PC-3 (cell line): ENCODE measurements around the gene TNRC18. TPM values are rescaled to one million over a fixed set of nuclear protein-coding genes. Genes with fewer than 3 reads are reported as not detected.

Experiments used
- ATAC-seq: fragments of 200-7000 bp; cut with Tn5 transposase; 2 replicates; pipeline ENCODE4 v1.9.1; 2020; ENCODE audit warnings: mild to moderate bottlenecking, moderate library complexity
- BruUV-seq: library from RNA; stranded (reverse); fragments of 400-500 nt; replicated peaks from 2 replicates; lab custom pipeline; 2021; lab: Mats Ljungman, UMichigan
- CTCF ChIA-PET: fragments of 300-600 bp; sonication (Branson Sonifier 250); formaldehyde crosslinking; loops from one replicate; lab custom pipeline; 2022; ENCODE audit warnings: antibody characterized with exemption; lab: Charles Lee
- POLR2A ChIA-PET: fragments of 300-600 bp; sonication (Branson Sonifier 250); formaldehyde crosslinking; loops from one replicate; lab custom pipeline; 2022; ENCODE audit warnings: antibody characterized with exemption; ENCODE audit not compliant: unreplicated experiment; lab: Charles Lee
- DNase-seq: peaks from one replicate; pipeline ENCODE4 v3.0.0-alpha.2; 2015
- H2AFZ ChIP-seq: fragments of 300-600 bp; sonication (generic); 2 replicates; pipeline ENCODE4 v1.6.0; 2016; ENCODE audit warnings: antibody characterized with exemption, low read length
- H3F3A ChIP-seq: fragments of 300-600 bp; sonication (generic); one replicate; pipeline ENCODE4 v1.6.0; 2017; ENCODE audit warnings: antibody characterized with exemption, low read length, control low read depth, mild to moderate bottlenecking; ENCODE audit not compliant: unreplicated experiment
- H3K27ac ChIP-seq: fragments of 300-600 bp; sonication (generic); 2 replicates; pipeline ENCODE4 v1.5.1; 2016; ENCODE audit warnings: mild to moderate bottlenecking, low read length
- H3K27me3 ChIP-seq: fragments of 300-600 bp; sonication (generic); 2 replicates; pipeline ENCODE4 v1.6.1; 2016; ENCODE audit warnings: low read length, mixed read lengths
- H3K36me3 ChIP-seq: fragments of 300-600 bp; sonication (generic); 2 replicates; pipeline ENCODE4 v1.6.1; 2016; ENCODE audit warnings: low read depth, mixed run types, low read length, mixed read lengths
- H3K4me1 ChIP-seq: fragments of 300-600 bp; sonication (generic); 2 replicates; pipeline ENCODE4 v1.5.1; 2016; ENCODE audit warnings: low read length; ENCODE audit not compliant: insufficient read depth
- H3K4me2 ChIP-seq: fragments of 300-600 bp; sonication (generic); 2 replicates; pipeline ENCODE4 v1.6.0; 2016; ENCODE audit warnings: low read length
- H3K4me3 ChIP-seq: fragments of 300-600 bp; sonication (generic); 2 replicates; pipeline ENCODE4 v1.5.1; 2016; ENCODE audit warnings: mild to moderate bottlenecking, low read length, mixed read lengths
- H3K79me2 ChIP-seq: fragments of 300-600 bp; sonication (generic); 2 replicates; pipeline ENCODE4 v1.6.1; 2017; ENCODE audit warnings: low read length, mixed read lengths
- H3K9ac ChIP-seq: fragments of 300-600 bp; sonication (generic); 2 replicates; pipeline ENCODE4 v1.6.0; 2016; ENCODE audit warnings: mild to moderate bottlenecking, low read length
- H3K9me2 ChIP-seq: fragments of 300-600 bp; sonication (generic); replicated peaks from 2 replicates; pipeline ENCODE4 v1.6.1; 2016; ENCODE audit warnings: mixed run types, low read length, mixed read lengths
- H3K9me3 ChIP-seq: fragments of 300-600 bp; sonication (generic); 2 replicates; pipeline ENCODE4 v1.6.1; 2016; ENCODE audit warnings: low read length, mixed read lengths
- H4K20me1 ChIP-seq: fragments of 300-600 bp; sonication (generic); 2 replicates; pipeline ENCODE4 v1.6.1; 2016; ENCODE audit warnings: low read length, mixed read lengths
- EZH2 ChIP-seq: fragments of 300-600 bp; sonication (generic); IDR thresholded peaks from one replicate; pipeline ENCODE4 v1.6.1; 2017; ENCODE audit warnings: antibody characterized with exemption, mild to moderate bottlenecking, low read length; ENCODE audit not compliant: unreplicated experiment
- EZH2phosphoT487 ChIP-seq: fragments of 300-600 bp; sonication (generic); IDR thresholded peaks from 2 replicates; pipeline ENCODE4 v1.6.1; 2018; ENCODE audit warnings: mild to moderate bottlenecking, antibody characterized with exemption, low read length, borderline replicate concordance
- intact Hi-C: fragments of 100-400 bp; cut with micrococcal nuclease; formaldehyde crosslinking; loops from 2 replicates; pipeline ENCODE4 v1.9.0; 2023
- total RNA-seq: library from RNA; depleted of rRNA; stranded (reverse); fragments of >200 nt; gene quantifications from 2 replicates; pipeline ENCODE4 v1.2.3, GENCODE V29; 2014
- TF ChIP-seq, protein P1 (sequence below): fragments of 300-600 bp; sonication (generic); conservative IDR thresholded peaks from 2 replicates; pipeline ENCODE4 v1.5.1; 2017; ENCODE audit warnings: antibody characterized with exemption, low read depth, mild to moderate bottlenecking, low read length

TNRC18 gene
- total RNA-seq, 1 experiment from 2014 or later, result 26.8 TPM

DNA sequence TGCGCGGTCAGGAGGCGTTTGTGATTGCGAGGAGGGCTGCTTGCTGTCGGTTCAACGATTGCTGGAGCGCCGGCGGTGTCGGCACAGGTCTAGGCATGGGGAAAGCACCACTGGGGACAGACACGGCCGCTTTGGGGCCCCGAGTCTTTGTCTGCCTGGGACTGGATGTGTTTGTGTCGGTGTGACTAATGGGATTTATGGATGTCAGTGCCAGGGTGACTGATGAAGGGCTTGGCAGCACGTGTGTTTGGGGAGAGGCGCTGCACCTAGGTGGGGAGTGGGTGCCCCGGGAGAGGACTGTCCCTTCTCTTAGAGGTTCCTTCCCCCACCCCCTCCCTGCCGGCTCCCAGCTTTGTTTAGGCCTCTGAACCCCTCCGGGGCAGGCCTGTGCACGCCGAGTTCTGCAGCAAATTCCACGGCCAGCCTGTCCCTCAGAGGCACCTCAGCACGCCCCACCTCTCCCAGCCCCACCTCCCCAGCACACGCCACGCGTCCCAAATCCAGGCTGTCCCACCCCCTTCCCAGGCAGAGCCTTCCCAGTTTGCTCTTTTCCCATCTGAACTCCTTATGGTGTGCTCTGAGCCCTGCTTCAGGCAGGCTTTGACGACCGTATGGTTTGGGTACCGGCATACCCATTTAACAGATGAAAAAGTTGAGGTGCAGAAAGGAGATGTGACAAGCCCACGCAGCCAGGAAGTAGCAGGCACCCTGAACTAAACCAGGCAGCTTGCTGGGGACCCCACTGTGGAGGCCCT lies 6.4 kb upstream of the TNRC18 start:
- ChIA-PET CTCF (no interaction called here), POLR2A (interaction anchor here (0.6 kb wide), 1 partner anchor 12 kb away, joined by 3 read pairs; no protein-coding TSS in a partner anchor)
- Histone ChIP-seq H3F3A (no peaks in the 10 kb centered on the region), H3K4me2 (peak overlapping the region; percentile 94), H3K9me3 (no peaks in the 10 kb centered on the region), H3K4me3 (peak overlapping the region; percentile 83), H4K20me1 (no peaks in the 10 kb centered on the region), H3K36me3 (no peaks in the 10 kb centered on the region), H3K79me2 (peaks cover 56% of the 10 kb centered on the region), H3K9ac (peak overlapping the region; percentile 96), H2AFZ (0 out of 2 replicates have a peak overlapping the region, but pooled peaks have one; percentile 40), H3K27ac (peak overlapping the region; percentile 92), H3K27me3 (no peaks in the 10 kb centered on the region), H3K9me2 (no peaks in the 10 kb centered on the region), H3K4me1 (peaks cover 24% of the 10 kb centered on the region; the same call in 1 of the 2 replicates)
- TF ChIP-seq EZH2 (no peak), EZH2phosphoT487 (no peak)
- TF ChIP-seq, protein P1, sequence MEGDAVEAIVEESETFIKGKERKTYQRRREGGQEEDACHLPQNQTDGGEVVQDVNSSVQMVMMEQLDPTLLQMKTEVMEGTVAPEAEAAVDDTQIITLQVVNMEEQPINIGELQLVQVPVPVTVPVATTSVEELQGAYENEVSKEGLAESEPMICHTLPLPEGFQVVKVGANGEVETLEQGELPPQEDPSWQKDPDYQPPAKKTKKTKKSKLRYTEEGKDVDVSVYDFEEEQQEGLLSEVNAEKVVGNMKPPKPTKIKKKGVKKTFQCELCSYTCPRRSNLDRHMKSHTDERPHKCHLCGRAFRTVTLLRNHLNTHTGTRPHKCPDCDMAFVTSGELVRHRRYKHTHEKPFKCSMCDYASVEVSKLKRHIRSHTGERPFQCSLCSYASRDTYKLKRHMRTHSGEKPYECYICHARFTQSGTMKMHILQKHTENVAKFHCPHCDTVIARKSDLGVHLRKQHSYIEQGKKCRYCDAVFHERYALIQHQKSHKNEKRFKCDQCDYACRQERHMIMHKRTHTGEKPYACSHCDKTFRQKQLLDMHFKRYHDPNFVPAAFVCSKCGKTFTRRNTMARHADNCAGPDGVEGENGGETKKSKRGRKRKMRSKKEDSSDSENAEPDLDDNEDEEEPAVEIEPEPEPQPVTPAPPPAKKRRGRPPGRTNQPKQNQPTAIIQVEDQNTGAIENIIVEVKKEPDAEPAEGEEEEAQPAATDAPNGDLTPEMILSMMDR, result no peak
- intact Hi-C loops, result no loop called here
- DNase-seq, result peak; percentile 69
- ATAC-seq, result peak; percentile 18
- BruUV-seq, result no TSS peak

DNA sequence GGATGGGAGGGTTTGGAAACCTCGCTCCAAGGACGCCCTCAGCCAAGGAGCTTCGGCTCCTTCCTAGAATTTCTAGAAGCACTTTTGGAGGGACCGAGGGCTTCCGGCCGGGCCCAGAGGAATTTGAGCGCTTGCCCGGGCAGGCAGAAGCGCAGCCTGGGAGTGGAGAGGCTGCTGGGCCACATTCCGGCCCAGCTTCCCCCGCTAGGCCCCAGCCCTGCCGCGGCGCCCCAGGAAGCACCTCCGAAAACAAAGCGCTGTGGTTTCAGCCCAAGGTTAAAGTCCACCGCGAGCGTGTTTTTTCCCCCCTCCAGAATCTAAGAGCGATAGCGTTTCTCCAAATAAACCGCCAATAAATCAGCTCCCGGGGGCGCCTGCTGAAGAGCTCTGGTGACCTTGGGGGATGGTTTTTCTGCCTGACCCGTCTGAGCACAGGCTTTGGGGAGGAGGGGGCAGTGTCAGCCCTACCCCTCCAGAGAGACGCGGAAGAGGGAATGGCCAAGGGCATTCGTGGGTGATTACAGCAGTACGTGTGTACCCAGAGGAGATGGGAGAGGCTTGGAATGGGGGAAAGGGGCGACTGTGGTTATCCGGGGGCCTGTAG lies 5.7 kb upstream of the TNRC18 start:
- peak; percentile 40 for DNase-seq
- ATAC-seq, result peak; percentile 3
- CTCF ChIA-PET, result no interaction called here

More for the DNA sequence above, 5.7 kb upstream of the TNRC18 start:
- no peaks in the 10 kb centered on the region for H3K9me2 ChIP-seq
- H3K27ac ChIP-seq, result peak overlapping the region; percentile 92
- peak overlapping the region; percentile 40 for H2AFZ ChIP-seq
- H3K4me3 ChIP-seq, result peak overlapping the region; percentile 83
- peak overlapping the region; percentile 94 for H3K4me2 ChIP-seq
- H3K79me2 ChIP-seq, result peaks cover 63% of the 10 kb centered on the region
- H4K20me1 ChIP-seq, result no peaks in the 10 kb centered on the region
- no TSS peak for BruUV-seq
- peak overlapping the region; percentile 96 for H3K9ac ChIP-seq
- H3K36me3 ChIP-seq, result no peaks in the 10 kb centered on the region
- H3K9me3 ChIP-seq, result no peaks in the 10 kb centered on the region
- intact Hi-C loops, result no loop called here
- POLR2A ChIA-PET, result no interaction called here
- TF ChIP-seq, protein P1, result no peak
- no peak for TF ChIP-seq EZH2
- TF ChIP-seq EZH2phosphoT487, result no peak
- no peaks in the 10 kb centered on the region for H3F3A ChIP-seq
- peaks cover 24% of the 10 kb centered on the region; the same call in 1 of the 2 replicates for H3K4me1 ChIP-seq
- no peaks in the 10 kb centered on the region for H3K27me3 ChIP-seq
